Stimulated activated CD4-positive, alpha-beta T cell treated with anti-CD3 and anti-CD28 coated beads, Interleukin-1b, Interleukin-23, amount 100 ng/mL, for 24 hours (primary cell): ENCODE measurements around the gene LAMP1.
"Not testable (repeated sequence)": the region's sequence is repeated elsewhere in the genome, so short reads cannot be mapped to it uniquely, and the experiment has no call there.

ENCODE experiments used
- DNase-seq, 4 experiments: peaks; one replicate each; pipeline ENCODE4 v3.0.0-alpha.2; 2020; ENCODE audit warnings: low read depth in 4 of 4, low spot score in 1 of 4

LAMP1 gene

DNA sequence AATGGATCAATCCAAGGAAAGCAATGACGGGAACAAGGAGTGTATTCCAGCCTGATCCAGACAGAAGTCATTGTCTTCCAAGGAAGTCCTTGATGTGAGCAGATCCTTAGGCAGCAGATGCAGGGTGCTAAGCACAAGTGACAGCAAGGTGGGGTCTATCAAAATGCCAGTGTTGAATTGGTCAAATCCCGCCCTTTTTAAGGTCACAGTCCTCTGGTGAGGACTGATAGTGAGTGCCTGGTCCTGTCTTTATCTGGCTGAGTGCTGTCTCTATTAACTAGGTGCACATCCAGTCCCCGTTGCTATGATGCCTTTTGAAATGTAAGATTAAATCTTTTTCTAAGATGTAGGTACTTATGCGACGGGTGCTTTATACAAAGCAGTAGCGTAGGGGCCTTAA lies 1.3 kb upstream of the LAMP1 start:
- DNase-seq = no peak

DNA sequence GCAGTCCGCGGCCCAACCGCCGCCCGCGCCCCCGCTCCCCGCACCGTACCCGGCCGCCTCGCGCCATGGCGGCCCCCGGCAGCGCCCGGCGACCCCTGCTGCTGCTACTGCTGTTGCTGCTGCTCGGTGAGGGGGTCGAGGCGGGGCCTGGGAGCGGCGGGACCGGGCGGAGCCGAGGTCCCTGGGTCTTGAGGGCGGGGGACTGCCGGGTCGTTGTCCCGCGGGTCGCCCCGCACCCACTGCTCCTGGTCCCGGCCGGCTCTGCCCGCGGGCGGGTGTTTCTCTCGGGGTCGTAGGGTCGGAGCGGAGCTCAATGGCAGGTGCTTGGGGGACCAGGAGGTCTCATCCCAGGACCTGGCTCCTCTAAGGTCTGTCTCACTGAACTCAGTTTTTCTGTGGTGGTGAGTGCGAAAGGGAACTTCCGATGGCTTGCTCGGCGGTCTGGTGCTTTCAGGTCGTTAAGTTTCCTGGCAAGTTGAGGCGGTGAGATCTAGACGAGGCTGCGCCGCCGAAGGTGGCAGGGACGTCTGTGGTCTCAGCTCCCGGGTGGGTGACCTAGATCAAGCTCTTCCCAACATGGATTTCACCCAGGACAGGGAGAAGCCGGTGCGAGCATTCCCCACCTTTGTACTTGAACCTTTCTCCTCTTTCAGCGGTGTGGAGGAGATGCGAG lies 467 bp downstream of the LAMP1 start:
- peak in 2 of 4 experiments; percentile 8 to 19 for DNase-seq

DNA sequence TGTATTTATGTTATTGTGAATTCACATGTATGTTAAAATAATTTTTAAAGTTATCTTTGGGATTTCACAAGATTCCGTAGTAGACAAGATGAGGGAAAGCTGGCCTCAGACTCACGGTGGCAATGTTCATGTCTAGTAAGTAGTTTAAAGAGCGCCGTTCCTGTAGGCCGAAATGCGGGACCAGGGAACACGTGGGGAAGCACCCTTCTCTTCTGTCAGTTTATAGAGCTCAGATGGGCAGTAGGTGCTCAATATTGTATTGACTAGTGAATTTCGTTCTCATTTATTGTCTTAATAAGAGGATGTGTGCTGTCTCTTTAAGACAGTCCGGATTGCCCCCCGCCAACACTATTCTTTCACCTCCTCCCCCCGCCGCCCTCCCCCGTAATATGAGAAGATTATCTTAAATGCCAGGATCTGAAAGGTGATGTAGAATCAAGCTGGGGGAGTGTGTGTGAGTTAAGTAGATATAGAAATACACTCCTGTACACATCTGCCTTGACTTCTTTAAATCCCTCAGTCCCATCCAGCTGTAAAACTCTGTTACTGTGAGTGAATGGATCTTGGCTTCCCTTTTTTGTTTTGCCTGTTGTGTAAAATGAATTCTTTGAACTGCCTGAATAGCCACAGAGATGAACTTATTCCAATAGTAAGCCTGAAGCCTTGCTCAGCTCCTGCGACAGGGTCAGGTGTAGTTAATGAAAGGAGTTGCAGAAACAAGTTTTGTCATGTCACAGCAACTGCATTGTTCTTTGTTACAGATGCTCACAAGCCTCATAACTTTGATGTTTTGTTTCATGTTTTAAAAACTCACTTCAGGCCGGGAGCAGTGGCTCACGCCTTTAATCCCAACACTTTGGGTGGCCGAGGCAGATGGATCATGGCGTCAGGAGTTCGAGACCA lies 1.3 kb downstream of the LAMP1 start:
- no peak for DNase-seq

DNA sequence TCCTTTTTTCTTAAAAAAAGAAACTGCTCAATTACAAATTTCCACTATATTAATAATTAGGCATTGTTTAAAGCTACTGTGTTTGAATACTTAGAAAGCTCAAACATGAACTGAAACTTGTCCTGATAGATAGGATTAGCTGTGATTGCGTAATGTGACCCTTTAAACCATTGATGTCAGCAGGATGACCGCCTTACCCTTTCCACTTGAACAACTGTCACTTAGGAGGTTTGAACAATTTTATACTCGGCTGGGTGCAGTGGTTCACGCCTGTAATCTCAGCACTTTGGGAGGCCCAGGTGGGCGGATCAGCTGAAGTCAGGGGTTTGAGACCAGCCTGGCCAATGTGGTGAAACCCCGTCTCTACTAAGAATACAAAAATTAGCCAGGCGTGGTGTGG lies 2.9 kb downstream of the LAMP1 start:
- no peak for DNase-seq

DNA sequence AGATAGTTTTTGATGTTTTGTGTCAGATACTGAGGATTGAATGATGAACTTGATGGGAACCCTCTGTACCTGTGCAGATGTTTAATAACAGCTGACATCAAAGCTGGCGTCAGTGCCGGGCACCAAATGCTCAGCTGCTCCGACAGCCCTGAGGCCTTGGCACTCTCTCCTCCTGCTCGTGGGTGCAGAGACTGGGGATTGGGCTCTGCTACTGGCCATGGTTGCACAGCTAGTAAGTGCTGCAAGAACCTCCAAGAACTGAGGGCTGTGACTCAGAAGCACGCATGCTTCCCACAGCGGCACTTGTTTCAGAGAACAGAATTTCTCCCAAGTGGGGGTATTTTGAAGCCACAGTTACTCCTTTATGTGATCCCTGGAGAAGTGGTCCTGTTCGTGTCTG lies 5.9 kb downstream of the LAMP1 start:
- DNase-seq = no peak

DNA sequence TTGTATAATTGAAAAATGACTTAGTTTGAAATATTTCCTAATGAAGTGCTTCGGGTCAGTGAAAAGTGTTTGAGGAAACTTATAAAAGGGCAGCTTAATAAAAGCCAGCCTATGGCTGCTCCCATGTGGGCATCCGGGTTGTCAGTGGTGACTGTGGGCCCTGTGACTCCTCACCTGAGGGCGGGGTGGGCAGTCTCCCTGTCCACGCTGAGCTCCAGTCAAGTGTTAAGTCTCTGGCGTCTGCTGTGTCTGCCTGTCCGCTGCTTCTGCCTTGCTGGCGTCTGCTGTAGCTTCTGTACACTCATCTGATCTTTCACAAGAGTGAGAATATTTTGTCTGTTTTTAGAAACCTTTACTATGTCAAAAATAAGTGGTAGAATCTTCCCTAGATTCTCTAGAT lies 7.1 kb downstream of the LAMP1 start:
- DNase-seq = no peak

DNA sequence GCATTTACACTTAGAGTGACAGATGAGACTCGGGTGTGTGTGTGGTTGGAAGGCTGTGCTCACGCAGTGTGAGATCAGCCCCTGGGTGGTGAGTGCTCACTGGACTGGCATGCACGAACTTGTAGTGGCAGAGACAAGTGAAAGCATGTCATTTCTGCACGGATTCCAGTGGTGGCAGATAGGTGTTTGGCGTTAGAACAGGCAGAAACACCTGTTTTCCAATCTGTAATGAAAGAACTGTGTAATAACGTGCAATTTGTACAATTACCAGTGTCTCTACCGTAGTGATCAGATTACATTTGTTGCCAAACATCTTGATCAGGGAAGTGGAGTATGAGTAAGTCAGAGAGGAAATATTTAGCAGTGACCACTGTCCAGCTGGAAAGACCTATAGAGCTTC lies 8.2 kb downstream of the LAMP1 start:
- no peak for DNase-seq

DNA sequence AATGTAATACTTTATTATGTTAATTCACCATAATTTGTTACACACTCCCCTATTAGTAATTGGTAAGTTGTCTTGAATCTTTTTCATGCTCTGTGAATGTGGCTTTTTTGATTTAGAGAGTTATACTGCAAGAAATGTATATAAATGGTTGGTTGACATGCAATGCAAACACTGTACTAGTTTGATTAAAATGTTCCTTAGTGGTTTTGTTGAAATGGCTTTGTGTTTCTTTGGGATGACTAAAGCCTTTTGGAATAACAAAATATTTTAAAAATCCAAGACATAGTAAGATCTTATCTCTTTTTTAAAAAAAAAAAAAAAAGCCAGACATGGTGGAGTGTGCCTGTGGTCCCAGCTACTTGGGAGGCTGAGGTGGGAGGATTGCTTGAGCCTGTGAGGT lies 10.5 kb downstream of the LAMP1 start:
- no peak for DNase-seq

DNA sequence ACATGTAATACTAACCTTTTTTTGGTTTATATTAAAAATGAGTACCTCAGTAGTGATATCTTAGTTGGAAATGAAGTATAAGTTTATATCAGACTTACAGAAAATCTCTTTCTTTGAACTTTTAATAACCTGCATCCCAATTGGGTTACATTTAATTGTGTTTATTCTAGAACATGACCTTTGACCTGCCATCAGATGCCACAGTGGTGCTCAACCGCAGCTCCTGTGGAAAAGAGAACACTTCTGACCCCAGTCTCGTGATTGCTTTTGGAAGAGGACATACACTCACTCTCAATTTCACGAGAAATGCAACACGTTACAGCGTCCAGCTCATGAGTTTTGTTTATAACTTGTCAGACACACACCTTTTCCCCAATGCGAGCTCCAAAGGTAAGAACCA lies 12.4 kb downstream of the LAMP1 start:
- no peak for DNase-seq

DNA sequence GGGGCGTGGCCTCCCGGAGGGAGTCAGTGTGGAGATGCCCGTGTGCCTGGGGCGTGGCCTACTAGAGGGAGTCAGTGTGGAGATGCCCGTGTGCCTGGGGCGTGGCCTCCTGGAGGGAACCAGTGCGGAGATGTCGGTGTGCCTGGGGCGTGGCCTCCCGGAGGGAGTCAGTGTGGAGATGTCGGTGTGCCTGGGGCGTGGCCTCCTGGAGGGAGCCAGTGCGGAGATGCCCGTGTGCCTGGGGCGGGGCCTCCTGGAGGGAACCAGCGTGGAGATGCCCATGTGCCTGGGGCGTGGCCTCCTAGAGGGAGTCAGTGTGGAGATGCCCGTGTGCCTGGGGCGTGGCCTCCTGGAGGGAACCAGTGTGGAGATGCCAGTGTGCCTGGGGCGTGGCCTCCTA lies 17.1 kb downstream of the LAMP1 start:
- not testable (repeated sequence) for DNase-seq

DNA sequence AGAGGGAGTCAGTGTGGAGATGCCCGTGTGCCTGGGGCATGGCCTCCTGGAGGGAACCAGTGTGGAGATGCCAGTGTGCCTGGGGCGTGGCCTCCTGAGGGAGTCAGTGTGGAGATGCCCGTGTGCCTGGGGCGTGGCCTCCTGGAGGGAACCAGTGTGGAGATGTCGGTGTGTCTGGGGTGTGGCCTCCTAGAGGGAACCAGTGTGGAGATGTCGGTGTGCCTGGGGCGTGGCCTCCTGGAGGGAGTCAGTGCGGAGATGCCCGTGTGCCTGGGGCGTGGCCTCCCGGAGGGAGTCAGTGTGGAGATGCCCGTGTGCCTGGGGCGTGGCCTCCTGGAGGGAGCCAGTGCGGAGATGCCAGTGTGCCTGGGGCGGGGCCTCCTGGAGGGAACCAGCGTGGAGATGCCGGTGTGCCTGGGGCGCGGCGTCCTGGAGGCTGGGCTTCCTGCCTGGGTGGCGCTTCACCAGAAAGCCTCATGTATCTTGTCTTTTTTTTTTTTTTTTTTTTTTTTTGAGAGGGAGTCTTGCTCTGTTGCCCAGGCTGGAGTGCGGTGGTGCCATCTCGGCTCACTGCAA lies 17.9 kb downstream of the LAMP1 start:
- not testable (repeated sequence) for DNase-seq

DNA sequence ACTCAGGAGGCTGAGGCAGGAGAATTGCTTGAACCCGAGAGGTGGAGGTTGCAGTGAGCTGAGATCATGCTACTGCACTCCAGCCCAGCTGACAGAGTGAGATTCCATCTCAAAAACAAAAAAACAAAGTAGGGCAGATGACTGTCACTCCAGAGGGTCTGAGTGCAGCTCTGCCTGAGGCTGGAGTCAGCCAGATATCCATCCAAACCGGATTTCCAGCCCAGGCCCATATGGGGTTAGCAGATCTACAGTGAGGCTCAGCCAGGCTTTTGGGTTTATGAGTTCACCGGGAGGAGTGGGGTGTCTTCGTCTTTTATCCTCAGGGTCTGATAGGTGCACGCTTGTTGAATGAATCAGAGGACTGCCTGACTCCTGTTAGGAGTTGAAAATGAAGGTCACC lies 19.0 kb downstream of the LAMP1 start:
- no peak for DNase-seq

DNA sequence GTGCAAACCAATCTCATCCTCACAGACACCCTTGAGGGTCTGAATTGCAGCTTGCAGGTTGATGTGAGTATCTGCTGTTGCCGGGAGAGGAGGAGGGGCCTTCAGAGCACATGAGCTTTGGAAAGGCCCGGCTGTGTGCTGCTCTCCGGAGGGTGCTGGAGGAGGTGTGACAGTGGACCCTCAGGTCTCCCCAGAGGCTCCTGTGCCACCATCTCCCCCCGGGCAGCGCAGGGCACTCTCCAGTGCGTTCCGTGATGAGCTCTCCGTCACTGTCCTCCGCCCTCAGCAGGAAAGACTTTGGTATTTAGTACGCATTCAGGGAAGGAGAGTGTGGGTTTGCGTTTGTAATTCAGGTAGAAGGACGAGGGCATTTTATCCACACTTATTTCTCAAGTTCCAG lies 20.0 kb downstream of the LAMP1 start:
- no peak for DNase-seq

DNA sequence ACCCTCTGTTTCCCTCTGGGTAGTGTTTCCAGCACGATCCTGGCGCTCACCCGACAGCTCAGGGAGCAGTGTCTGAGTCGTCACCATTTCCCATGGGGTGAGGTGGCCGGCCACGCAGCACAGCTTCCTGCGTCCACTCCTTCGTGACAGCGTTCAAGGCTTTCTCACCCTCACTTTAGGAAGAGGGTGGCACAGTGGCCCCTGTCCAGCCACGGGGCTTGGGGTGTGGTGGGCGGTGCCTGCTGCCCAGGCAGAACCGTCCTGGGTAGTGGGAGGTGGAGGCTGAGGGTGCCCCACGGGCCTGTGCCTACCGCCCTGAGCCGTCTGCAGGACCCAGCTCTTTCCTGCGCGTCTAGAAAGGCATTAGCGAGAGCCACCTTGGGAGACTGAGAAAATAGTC lies 21.9 kb downstream of the LAMP1 start:
- no peak for DNase-seq

DNA sequence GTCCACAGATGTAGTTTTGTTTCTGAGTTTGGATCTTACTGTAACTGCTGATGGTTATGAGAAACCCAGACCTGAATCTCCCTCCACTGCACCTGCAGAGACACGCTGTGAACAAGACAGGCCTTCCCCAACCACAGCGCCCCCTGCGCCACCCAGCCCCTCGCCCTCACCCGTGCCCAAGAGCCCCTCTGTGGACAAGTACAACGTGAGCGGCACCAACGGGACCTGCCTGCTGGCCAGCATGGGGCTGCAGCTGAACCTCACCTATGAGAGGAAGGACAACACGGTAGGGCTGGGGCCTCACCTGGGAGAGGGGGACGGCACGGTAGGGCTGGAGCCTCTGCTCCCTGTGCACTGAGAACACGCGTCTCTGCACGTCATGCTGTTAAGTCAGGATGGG lies 22.3 kb downstream of the LAMP1 start:
- no peak for DNase-seq

DNA sequence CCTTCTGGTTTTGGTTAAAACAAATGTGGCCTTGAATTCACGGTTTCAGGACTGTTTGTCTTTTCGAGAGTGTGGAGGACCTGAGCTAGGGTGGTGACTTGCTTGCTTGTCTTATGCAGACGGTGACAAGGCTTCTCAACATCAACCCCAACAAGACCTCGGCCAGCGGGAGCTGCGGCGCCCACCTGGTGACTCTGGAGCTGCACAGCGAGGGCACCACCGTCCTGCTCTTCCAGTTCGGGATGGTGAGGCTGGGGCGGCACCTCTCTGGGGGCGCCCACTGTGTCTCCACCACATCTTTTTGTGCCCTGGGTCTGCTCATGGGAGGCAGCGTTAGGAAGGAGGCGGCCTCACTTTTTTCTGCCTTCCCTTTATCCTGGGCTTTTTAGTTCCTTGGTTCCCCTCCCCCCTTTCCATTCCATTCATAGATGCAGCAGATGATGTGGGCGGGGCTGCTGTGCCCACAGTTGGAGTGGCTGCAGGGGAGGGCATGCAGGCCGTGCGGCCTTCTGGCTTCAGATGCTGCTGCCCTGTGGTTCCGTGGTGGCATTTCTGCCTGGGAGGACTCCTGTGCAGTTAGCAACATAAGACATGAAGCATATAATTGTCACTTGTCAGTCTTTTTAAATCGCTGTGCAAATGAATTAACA lies 23.3 kb downstream of the LAMP1 start:
- no peak for DNase-seq

DNA sequence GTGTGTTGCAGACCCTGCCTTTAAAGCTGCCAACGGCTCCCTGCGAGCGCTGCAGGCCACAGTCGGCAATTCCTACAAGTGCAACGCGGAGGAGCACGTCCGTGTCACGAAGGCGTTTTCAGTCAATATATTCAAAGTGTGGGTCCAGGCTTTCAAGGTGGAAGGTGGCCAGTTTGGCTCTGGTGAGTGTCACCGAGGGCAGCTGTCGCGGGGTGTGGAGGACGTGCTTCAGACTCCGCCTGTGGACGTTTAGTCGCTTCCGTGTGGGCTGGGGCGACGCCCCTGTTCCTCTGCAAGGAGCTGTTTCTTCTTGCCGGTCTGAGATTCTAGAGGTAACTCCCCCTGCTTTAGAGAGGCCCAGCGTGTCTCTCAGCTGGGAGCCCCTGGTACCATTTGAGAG lies 24.5 kb downstream of the LAMP1 start:
- no peak for DNase-seq

DNA sequence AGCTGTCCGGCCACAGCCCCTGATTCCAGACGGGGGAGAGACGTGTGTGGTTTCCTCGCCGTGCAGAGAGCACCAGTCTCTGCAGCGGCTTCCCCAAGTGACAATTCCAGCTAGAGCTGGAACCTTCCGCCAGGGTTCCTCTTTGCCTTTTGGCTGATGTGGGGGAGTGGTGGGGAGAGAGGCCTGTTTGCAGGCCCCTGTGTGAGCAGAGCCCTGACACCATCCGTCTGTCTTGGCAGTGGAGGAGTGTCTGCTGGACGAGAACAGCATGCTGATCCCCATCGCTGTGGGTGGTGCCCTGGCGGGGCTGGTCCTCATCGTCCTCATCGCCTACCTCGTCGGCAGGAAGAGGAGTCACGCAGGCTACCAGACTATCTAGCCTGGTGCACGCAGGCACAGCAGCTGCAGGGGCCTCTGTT lies 25.0 kb downstream of the LAMP1 start:
- DNase-seq = no peak

DNA sequence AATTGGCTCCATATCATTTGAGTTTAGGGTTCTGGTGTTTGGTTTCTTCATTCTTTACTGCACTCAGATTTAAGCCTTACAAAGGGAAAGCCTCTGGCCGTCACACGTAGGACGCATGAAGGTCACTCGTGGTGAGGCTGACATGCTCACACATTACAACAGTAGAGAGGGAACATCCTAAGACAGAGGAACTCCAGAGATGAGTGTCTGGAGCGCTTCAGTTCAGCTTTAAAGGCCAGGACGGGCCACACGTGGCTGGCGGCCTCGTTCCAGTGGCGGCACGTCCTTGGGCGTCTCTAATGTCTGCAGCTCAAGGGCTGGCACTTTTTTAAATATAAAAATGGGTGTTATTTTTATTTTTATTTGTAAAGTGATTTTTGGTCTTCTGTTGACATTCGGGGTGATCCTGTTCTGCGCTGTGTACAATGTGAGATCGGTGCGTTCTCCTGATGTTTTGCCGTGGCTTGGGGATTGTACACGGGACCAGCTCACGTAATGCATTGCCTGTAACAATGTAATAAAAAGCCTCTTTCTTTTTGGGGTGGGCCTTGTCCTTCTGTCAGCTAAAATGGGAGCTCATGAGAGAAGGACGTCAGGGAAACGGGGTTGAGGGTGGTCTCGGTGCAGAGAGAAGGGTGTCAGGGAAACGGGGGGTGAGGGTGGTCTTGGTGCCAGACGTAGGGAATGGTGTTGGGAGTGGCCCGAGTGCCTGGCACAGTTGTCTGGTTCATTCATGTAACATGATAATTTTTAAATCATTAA lies 26.0 kb downstream of the LAMP1 start:
- DNase-seq = no peak

DNA sequence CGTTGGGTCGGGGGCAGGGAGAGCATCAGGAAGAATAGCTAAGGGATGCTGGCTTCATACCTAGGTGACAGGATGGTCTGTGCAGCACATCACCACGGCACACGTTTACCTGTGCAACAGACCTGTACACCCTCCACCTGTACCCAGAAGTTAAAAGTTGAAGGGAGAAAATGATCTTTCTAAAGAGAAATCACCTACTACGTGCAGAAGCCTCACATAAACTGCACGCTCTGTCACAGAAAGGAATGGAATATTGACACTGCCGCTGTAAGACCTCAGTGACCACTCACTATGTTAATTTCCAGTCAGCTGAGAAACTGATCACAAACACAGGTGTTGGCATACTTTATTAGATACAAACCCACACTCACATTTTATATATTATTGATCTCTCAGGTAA lies 26.8 kb downstream of the LAMP1 start:
- no peak for DNase-seq

DNA sequence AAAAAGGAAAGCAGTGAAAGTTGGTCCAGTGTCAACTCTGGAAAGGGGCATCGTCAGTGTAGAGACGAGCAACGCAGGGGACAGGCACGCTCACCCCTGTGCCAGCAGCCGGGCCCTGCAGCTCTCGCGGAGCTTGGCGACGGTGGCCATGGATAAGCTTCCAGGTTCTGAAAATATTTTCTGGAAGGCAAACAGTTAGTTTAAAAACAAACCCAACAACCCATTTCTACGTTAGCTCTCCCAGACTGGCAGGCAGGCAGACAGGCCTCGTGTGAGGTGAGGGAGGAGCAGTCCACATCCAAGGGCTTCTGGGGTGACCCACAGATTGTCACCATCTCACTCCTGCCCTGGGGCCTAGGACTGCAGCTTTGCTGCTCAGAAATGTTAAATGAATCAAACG lies 27.4 kb downstream of the LAMP1 start:
- DNase-seq = no peak
